Body of pancreas (tissue), 4 donors: ENCODE measurements around the gene C2orf49. TPM values are rescaled to one million over a fixed set of nuclear protein-coding genes. Genes with fewer than 3 reads are reported as not detected.
A peak's percentile ranks its signal among the peaks of the same experiment; 100 is the strongest.

Source experiments
- ATAC-seq: fragments of 150-250 bp; one replicate; pipeline ENCODE4 v1.9.1; 2016
- DNase-seq, 4 donors: peaks; one replicate each; pipeline ENCODE4 v3.0.0-alpha.2; 2019
- H3K27ac ChIP-seq, 4 donors: fragments of 200-600 bp; sonication (generic); 1 replicate in 3 of 4; 2 replicates in 1 of 4; pipeline versions ENCODE4 v1.5.1 to v1.6.1; 2016 to 2019; ENCODE audit warnings: mild to moderate bottlenecking in 1 of 4, mixed read lengths in 1 of 4, moderate library complexity in 1 of 4
- H3K27me3 ChIP-seq, 2 donors: fragments of 200-600 bp; sonication (generic); one replicate each; pipeline ENCODE4 v1.6.0; 2016; ENCODE audit warnings: mild to moderate bottlenecking in 1 of 2
- H3K36me3 ChIP-seq, 2 donors: fragments of 200-600 bp; sonication (generic); replicated peaks in 1 of 2; 2 replicates each; pipeline ENCODE4 v1.5.1; 2016; ENCODE audit warnings: low read depth in 2 of 2; ENCODE audit not compliant: insufficient read depth in 1 of 2
- H3K4me1 ChIP-seq: fragments of 200-600 bp; sonication (generic); one replicate; pipeline ENCODE4 v1.6.0; 2016
- H3K4me3 ChIP-seq, 2 donors: fragments of 200-600 bp; sonication (generic); 1 replicate in 1 of 2; 2 replicates in 1 of 2; pipeline ENCODE4 v1.5.1; 2016 to 2019
- H3K9me3 ChIP-seq, 3 donors: fragments of 200-600 bp; sonication (generic); 1 replicate in 2 of 3; 2 replicates in 1 of 3; pipeline ENCODE4 v1.5.1; 2016
- POLR2A ChIP-seq, 3 donors: fragments of 450-650 bp; IDR thresholded peaks; one replicate each; pipeline ENCODE4 v1.6.1; 2016; ENCODE audit warnings: antibody characterized with exemption in 3 of 3, mild to moderate bottlenecking in 2 of 3
- WGBS, 2 donors: methylation state at CpG; one replicate each; pipeline ENCODE4 v1.1.5; 2017; 5-methylcytosine and 5-hydroxymethylcytosine counted together
- intact Hi-C: fragments of 100-400 bp; cut with DNase I; formaldehyde crosslinking; loops from one replicate; pipeline ENCODE4 v1.15.1; 2023
- total RNA-seq, 2 donors: library from RNA; depleted of rRNA; stranded (reverse); fragments of >200 nt; gene quantifications; one replicate each; pipeline ENCODE4 v1.1.0, GENCODE V29; 2016
- TF ChIP-seq, protein P1 (sequence below), 7 experiments: fragments of 450-650 bp in 4 of 7; fragments of 200-600 bp in 3 of 7; sonication (generic) in 3 of 7; IDR thresholded peaks; one replicate each; pipeline ENCODE4 v1.5.1; 2016 to 2019; ENCODE audit warnings: antibody characterized with exemption in 7 of 7

The C2orf49 gene
- total RNA-seq, 2 donors from 2014 or later = 7.9 to 15.3 TPM

DNA sequence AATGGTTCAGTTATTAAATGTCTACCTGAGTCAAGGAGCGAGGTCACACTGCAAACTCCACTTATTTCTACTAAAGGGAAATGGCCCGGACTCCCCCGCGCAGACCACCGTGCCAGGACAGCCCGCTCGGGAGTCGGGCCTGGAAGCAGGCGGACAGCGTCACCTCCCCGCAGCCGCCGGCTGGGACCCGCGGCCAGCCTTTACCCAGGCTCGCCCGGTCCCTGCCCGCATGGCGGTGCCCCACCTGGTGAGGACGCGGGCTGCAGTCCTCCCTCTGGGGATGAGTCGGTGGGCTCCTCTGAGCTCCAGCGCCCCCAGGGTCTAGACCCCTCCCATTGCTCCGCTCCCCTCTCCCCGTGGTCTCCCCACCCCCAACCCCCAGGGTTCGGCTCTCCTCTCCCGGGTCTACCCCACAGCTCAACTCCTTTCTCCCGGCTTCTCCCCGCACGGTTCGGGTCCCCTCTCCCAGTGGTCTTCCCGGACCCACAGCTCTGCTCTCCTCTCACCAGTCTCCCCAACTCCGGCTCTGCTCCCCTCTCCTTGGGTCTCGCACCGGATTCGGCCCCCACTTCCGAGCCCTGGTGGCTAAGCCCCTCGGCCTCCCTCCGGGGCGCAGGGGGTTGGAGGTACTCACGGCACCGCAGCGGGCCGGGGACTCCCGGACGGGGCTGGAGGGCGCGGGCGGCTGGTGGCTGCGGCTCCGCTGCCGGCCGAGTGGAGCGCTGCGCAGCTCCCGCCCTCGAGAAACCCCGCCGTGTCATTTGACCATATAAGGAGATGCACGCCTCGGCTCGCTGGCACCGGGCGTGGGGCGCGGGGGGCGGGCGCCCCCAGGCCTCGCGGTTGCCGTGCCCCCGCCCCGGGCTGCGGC is 61.2 kb downstream of the C2orf49 start, which contains the start of gene FHL2:
TSS of gene FHL2 (minus strand) at position 716 of the 871 bp plus-strand sequence. CDS start 12,535 bp downstream, outside the sequence.
- no peak within 1 kb of the TSS for H3K4me3 ChIP-seq
- H3K4me1 ChIP-seq = peaks cover 12% of the 10 kb centered on the region

More for the DNA sequence above, 61.2 kb downstream of the C2orf49 start, which contains the start of gene FHL2:
- ATAC-seq = peak; percentile 80
- peak within 1 kb of the TSS; percentile 12 to 63 (median 15) for H3K27ac ChIP-seq
- intact Hi-C loops = no loop called here
- peaks cover 0 to 17% of the 10 kb centered on the region in 2 donors for H3K27me3 ChIP-seq
- peak; percentile 39 to 60 (median 50) for DNase-seq
- no peaks in the 10 kb centered on the region for H3K9me3 ChIP-seq
- 4 to 8% methylated on average over 18 to 73 of the region's 74 CpGs for WGBS, 2 donors
- H3K36me3 ChIP-seq = no peaks in the 10 kb centered on the region
- TF ChIP-seq, protein P1, sequence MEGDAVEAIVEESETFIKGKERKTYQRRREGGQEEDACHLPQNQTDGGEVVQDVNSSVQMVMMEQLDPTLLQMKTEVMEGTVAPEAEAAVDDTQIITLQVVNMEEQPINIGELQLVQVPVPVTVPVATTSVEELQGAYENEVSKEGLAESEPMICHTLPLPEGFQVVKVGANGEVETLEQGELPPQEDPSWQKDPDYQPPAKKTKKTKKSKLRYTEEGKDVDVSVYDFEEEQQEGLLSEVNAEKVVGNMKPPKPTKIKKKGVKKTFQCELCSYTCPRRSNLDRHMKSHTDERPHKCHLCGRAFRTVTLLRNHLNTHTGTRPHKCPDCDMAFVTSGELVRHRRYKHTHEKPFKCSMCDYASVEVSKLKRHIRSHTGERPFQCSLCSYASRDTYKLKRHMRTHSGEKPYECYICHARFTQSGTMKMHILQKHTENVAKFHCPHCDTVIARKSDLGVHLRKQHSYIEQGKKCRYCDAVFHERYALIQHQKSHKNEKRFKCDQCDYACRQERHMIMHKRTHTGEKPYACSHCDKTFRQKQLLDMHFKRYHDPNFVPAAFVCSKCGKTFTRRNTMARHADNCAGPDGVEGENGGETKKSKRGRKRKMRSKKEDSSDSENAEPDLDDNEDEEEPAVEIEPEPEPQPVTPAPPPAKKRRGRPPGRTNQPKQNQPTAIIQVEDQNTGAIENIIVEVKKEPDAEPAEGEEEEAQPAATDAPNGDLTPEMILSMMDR (IDR thresholded peaks at IDR 0.05) = peak in 6 of 7 experiments; percentile 25 to 38 (median 32)
- TF ChIP-seq POLR2A (IDR thresholded peaks at IDR 0.05) = peak in 2 of 3 donors; percentile 37 to 43

Other genes starting within 250 kb of the C2orf49 start
- not detected for gene GPR45, start 95.8 kb upstream of the C2orf49 start, total RNA-seq
- 10 to 100 TPM; 11.2 to 12.9 TPM for gene TGFBRAP1, start 7.8 kb upstream of the C2orf49 start, total RNA-seq
- 10 to 100 TPM in 1 of 2 donors, 1 to 10 TPM in 1; 3.6 to 21.8 TPM for gene FHL2, start 61.5 kb downstream of the C2orf49 start, total RNA-seq